RWPE1 (cell line): ENCODE results near the gene XPNPEP1.
A peak's percentile ranks its signal among the peaks of the same experiment; 100 is the strongest.

Source experiments
- CTCF ChIA-PET: fragments of 350-600 bp; sonication (Branson Sonifier 250); formaldehyde crosslinking; extraction: SDS; loops from one replicate; lab custom pipeline; 2021; lab: Yijun Ruan, JAX
- POLR2A ChIA-PET: fragments of 400-600 bp; formaldehyde crosslinking; extraction: SDS; loops from one replicate; lab custom pipeline; 2020; ENCODE audit warnings: antibody characterized with exemption; ENCODE audit not compliant: low non-redundant PET; lab: Yijun Ruan, JAX
- DNase-seq: peaks from one replicate; pipeline ENCODE4 v3.0.0; 2012; ENCODE audit warnings: low spot score
- H3K27ac ChIP-seq: fragments of 450-650 bp; 2 replicates; pipeline ENCODE4 v1.5.1; 2017
- TF ChIP-seq, protein P1 (sequence below): fragments of 450-650 bp; conservative IDR thresholded peaks from 2 replicates; pipeline ENCODE4 v1.5.1; 2017; ENCODE audit warnings: low read depth, mild to moderate bottlenecking

XPNPEP1 gene

DNA sequence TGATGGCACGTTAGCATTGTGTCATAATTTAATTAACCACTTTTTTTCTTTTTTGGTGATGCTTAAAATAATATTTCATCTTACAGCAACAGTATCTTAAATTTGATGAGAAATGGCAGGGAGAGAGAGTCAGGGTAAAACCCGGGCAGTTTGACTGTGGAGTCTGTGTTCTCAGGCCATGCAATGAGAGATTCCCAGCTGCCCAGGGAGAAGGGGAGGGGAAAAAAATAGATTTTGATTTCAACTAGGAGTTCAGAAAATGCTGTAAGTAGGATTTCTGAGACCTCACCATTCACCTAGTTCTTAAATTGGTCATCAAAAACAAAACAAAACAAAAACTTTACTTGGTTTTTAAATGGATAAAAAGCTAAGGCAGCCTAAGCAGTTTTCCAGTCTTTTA, 37.4 kb upstream of the XPNPEP1 start:
- no peak overlapping the region for H3K27ac ChIP-seq
- ChIA-PET CTCF (no interaction called here), POLR2A (no interaction called here)
- no peak for DNase-seq
- TF ChIP-seq, protein P1, sequence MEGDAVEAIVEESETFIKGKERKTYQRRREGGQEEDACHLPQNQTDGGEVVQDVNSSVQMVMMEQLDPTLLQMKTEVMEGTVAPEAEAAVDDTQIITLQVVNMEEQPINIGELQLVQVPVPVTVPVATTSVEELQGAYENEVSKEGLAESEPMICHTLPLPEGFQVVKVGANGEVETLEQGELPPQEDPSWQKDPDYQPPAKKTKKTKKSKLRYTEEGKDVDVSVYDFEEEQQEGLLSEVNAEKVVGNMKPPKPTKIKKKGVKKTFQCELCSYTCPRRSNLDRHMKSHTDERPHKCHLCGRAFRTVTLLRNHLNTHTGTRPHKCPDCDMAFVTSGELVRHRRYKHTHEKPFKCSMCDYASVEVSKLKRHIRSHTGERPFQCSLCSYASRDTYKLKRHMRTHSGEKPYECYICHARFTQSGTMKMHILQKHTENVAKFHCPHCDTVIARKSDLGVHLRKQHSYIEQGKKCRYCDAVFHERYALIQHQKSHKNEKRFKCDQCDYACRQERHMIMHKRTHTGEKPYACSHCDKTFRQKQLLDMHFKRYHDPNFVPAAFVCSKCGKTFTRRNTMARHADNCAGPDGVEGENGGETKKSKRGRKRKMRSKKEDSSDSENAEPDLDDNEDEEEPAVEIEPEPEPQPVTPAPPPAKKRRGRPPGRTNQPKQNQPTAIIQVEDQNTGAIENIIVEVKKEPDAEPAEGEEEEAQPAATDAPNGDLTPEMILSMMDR, result no peak

DNA sequence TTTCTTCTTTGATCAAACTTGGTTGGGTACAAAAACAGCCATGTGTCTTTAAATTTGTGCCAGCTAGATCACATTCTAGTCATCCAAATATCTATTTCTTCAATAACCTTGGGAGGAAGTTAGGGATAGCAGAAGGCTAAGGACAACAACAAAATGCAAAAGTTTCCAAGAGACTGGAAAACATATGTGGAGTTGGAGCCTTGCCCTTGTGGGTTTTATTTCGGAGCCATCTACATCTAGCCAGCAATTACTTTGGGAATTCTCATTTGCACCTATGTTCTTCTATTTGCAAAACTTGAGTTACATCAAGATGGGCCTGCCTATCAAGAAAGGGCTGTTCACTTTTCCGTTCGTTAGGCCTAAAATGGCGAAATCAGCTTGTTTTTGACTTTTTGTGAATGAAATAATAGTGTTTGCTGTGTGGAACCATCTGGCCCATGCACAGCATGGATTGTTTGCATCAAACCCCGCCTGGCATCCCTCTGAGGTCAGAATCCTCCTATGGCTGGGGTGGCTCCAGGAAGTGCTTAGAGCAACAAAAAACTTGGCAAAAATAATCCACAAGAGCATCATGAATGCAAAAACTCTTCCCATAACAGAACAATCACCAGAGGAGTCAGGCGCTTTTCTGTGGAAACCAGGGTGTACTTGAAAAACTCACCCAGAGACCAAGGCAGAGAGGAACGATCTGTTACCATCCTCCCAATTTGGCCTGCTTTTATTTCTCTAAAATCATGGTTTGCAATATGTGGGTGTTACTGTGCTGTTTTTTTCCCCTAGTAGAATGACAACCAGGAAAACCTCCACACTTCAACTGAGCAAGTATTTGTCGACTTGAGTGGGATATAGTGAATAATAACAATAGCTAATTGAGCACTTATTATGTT, 36.2 kb upstream of the XPNPEP1 start:
- no peak overlapping the region for H3K27ac ChIP-seq
- DNase-seq, result no peak
- POLR2A ChIA-PET, result no interaction called here
- CTCF ChIA-PET, result no interaction called here
- TF ChIP-seq, protein P1, result no peak

DNA sequence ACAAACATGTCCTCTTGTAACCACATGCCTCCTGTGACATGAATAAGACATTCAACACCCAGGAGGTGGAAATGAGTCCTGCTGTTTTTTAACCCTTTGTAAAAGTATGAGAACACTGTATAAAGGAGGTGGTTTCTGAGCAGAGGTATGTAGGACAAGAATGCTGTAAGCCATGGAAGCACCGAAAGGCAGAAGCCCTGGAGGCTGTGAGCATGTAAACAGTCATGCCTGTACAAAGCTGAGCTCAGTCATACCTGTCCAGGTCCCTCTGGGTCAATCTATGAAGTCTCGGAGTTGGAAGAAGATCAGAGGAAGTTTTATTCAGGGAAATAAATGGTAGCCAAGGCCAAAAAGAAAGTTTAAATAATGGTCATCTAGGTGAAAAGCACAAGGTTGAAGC, 34.7 kb upstream of the XPNPEP1 start:
- POLR2A ChIA-PET, result no interaction called here
- DNase-seq, result no peak
- CTCF ChIA-PET, result no interaction called here
- TF ChIP-seq, protein P1, result no peak
- no peak overlapping the region for H3K27ac ChIP-seq

DNA sequence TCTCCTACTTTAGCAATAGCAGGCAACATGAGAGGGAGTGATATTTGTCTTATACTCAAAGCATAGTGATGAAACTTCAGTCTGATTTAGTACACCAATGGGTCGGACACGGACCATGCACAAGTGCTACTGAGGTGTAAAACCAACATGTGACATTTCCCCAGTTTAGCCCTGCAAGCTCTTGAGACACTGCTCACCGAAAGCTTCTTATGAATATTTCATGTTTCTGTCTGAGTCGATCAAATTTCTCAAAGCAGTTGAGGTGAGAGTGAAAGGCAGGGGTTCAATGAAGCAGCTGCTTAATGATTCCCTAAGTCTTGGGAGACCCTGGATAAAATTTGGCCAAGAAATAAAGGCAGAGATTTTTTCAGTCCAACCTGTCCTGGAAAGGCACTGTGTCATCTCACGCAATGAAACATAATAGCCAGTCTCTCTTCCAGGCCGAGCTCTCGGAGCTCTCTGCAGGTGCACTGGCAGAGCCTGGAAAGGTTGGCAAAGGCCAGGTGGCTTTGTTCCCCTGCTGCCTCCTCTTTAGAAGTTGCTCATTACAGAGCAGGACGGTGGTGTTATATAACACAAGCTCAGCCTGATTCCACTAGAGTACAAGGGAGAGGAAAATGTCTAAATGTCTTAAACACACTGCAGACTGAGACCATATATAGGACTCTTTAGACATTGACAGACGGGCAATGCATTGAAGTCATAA, 33.9 kb upstream of the XPNPEP1 start:
- TF ChIP-seq, protein P1, result no peak
- ChIA-PET CTCF (interaction anchor here (0.5 to 1.0 kb wide), 3 partner anchors 22 to 65 kb away, joined by 3 to 6 read pairs (median 3); no protein-coding TSS in a partner anchor), POLR2A (no interaction called here)
- H3K27ac ChIP-seq, result no peak overlapping the region
- DNase-seq, result no peak

DNA sequence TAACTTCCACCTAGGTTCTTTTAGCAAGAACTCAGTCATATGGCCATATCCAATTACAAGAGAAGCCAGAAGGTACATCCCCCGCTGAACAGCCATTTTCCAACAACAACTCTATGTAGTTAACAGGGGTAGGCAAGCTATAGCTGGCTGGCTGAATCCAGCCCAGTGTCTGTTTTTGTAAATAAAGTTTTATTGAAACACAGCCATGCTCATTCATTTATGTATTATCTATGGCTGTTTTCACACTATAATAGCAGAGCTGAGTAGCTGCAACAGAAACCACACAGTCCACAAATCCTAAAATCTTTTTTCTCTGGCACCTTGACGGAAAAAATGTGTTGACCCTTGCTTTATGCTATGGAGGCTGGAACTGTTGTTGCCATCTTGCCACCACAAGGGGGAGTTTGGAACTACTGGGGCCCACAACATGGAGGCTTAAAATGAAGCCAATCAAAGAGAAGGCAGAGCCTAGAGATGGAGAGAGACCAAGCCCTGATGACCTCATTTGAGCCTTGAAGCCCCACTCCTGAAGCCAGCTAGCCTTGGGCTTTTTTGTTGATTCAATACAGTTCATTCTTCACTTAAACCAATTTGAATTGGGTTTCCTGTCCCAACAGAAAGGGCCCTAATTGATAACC, 33.3 kb upstream of the XPNPEP1 start:
- CTCF ChIA-PET, result interaction anchor here (0.5 to 1.0 kb wide), 3 partner anchors 23 to 65 kb away, joined by 3 to 6 read pairs (median 3); no protein-coding TSS in a partner anchor

More for the DNA sequence above, 33.3 kb upstream of the XPNPEP1 start:
- POLR2A ChIA-PET, result no interaction called here
- no peak overlapping the region for H3K27ac ChIP-seq
- TF ChIP-seq, protein P1, result peak; percentile 23; the same call in 1 of the 2 replicates
- peak; percentile 64 for DNase-seq
